IMR-90 (cell line): Measurements from ENCODE around the gene SARDH. TPM values are rescaled to one million over a fixed set of nuclear protein-coding genes. Genes with fewer than 3 reads are reported as not detected.

Source experiments
- ATAC-seq: fragments of 200-7000 bp; cut with Tn5 transposase; 2 replicates; pipeline ENCODE4 v1.9.1; 2020; ENCODE audit warnings: low read depth, mild to moderate bottlenecking, moderate library complexity
- BruUV-seq: library from RNA; stranded (reverse); fragments of 400-500 nt; replicated peaks from 2 replicates; lab custom pipeline; 2021; lab: Mats Ljungman, UMichigan
- CTCF ChIA-PET: fragments of 300-600 bp; formaldehyde crosslinking; extraction: SDS; loops from one replicate; lab custom pipeline; 2021; ENCODE audit warnings: antibody characterized with exemption; lab: Yijun Ruan, JAX
- POLR2A ChIA-PET: fragments of 300-600 bp; sonication (Branson Sonifier 250); formaldehyde crosslinking; loops from one replicate; lab custom pipeline; 2022; ENCODE audit warnings: antibody characterized with exemption; ENCODE audit not compliant: unreplicated experiment; lab: Charles Lee
- DNase-seq: peaks from one replicate; pipeline ENCODE4 v3.0.0; 2013
- H2AFZ ChIP-seq: replicated peaks from 2 replicates; pipeline ENCODE3; 2013; ENCODE audit warnings: low read length, mild to moderate bottlenecking; ENCODE audit not compliant: poor library complexity
- H2AK5ac ChIP-seq: 2 replicates; pipeline ENCODE4 v1.6.1; 2013; ENCODE audit warnings: low read depth, low read length, inconsistent platforms
- H2AK9ac ChIP-seq: replicated peaks from 2 replicates; pipeline ENCODE3; 2013; ENCODE audit warnings: mild to moderate bottlenecking, low read depth, low read length, moderate library complexity; ENCODE audit not compliant: poor library complexity
- H2BK120ac ChIP-seq: 2 replicates; pipeline ENCODE4 v1.6.1; 2013; ENCODE audit warnings: low read depth, low read length, inconsistent platforms
- H2BK15ac ChIP-seq: 3 replicates; pipeline ENCODE4 v1.6.1; 2013; ENCODE audit warnings: low read depth, low read length, inconsistent platforms
- H2BK20ac ChIP-seq: 2 replicates; pipeline ENCODE4 v1.6.1; 2013; ENCODE audit warnings: low read depth, mild to moderate bottlenecking, inconsistent platforms, low read length, moderate library complexity
- H2BK5ac ChIP-seq: 2 replicates; pipeline ENCODE4 v1.6.1; 2013; ENCODE audit warnings: mild to moderate bottlenecking, low read depth, low read length, inconsistent platforms; ENCODE audit not compliant: poor library complexity, severe bottlenecking
- H3K14ac ChIP-seq: replicated peaks from 2 replicates; pipeline ENCODE4 v1.6.1; 2013; ENCODE audit warnings: low read depth, low read length, inconsistent platforms
- H3K18ac ChIP-seq: 2 replicates; pipeline ENCODE4 v1.6.1; 2013; ENCODE audit warnings: low read depth, low read length, control low read depth
- H3K23ac ChIP-seq: 2 replicates; pipeline ENCODE4 v1.6.1; 2013; ENCODE audit warnings: low read depth, low read length, inconsistent platforms
- H3K27ac ChIP-seq: 2 replicates; pipeline ENCODE4 v1.5.1; 2013; ENCODE audit warnings: mild to moderate bottlenecking, control low read depth, low read length; ENCODE audit not compliant: insufficient read depth
- H3K27me3 ChIP-seq: 2 replicates; pipeline ENCODE4 v1.6.1; 2013; ENCODE audit warnings: low read length; ENCODE audit not compliant: control insufficient read depth, insufficient read depth
- H3K36me3 ChIP-seq: 2 replicates; pipeline ENCODE4 v1.6.1; 2013; ENCODE audit warnings: low read length, mixed read lengths; ENCODE audit not compliant: control insufficient read depth, insufficient read depth
- H3K4ac ChIP-seq: 2 replicates; pipeline ENCODE4 v1.6.1; 2013; ENCODE audit warnings: low read depth, low read length, inconsistent platforms
- H3K4me1 ChIP-seq: 2 replicates; pipeline ENCODE4 v1.6.1; 2013; ENCODE audit warnings: low read length, mixed read lengths; ENCODE audit not compliant: control insufficient read depth, insufficient read depth
- H3K4me2 ChIP-seq: 2 replicates; pipeline ENCODE4 v1.6.1; 2013; ENCODE audit warnings: low read depth, mild to moderate bottlenecking, control low read depth, low read length, moderate library complexity
- H3K4me3 ChIP-seq: 2 replicates; pipeline ENCODE4 v1.5.1; 2013; ENCODE audit warnings: low read depth, mild to moderate bottlenecking, control low read depth, low read length, moderate library complexity; ENCODE audit not compliant: insufficient read depth
- H3K56ac ChIP-seq: 2 replicates; pipeline ENCODE4 v1.6.1; 2013; ENCODE audit warnings: low read length, inconsistent platforms; ENCODE audit not compliant: insufficient read depth; ENCODE audit errors: extremely low read depth
- H3K79me1 ChIP-seq, 2 experiments: 2 replicates each; pipeline ENCODE4 v1.6.1; 2013; ENCODE audit warnings: low read length in 2 of 2, inconsistent platforms in 1 of 2, low read depth in 1 of 2
- H3K9ac ChIP-seq: 2 replicates; pipeline ENCODE4 v1.6.1; 2013; ENCODE audit warnings: low read depth, low read length, control low read depth
- H3K9me1 ChIP-seq: 2 replicates; pipeline ENCODE4 v1.6.1; 2013; ENCODE audit warnings: low read length, inconsistent platforms; ENCODE audit not compliant: insufficient read depth
- H3K9me3 ChIP-seq: 2 replicates; pipeline ENCODE4 v1.6.1; 2013; ENCODE audit warnings: low read length; ENCODE audit not compliant: control insufficient read depth, insufficient read depth
- H4K20me1 ChIP-seq: 2 replicates; pipeline ENCODE4 v1.6.1; 2013; ENCODE audit warnings: low read length, inconsistent platforms; ENCODE audit not compliant: insufficient read depth
- H4K5ac ChIP-seq: 2 replicates; pipeline ENCODE4 v1.6.1; 2013; ENCODE audit warnings: mild to moderate bottlenecking, low read depth, low read length, control low read depth
- H4K8ac ChIP-seq, 2 experiments: 2 replicates each; pipeline ENCODE4 v1.6.1; 2013; ENCODE audit warnings: low read depth in 2 of 2, low read length in 2 of 2, control low read depth in 1 of 2, inconsistent platforms in 1 of 2
- H4K91ac ChIP-seq: 2 replicates; pipeline ENCODE4 v1.6.1; 2013; ENCODE audit warnings: low read depth, low read length, inconsistent platforms; ENCODE audit not compliant: insufficient read depth
- BHLHE40 ChIP-seq: fragments of 150-350 bp; IDR thresholded peaks from 2 replicates; pipeline ENCODE4 v1.6.1; 2016; ENCODE audit warnings: mild to moderate bottlenecking, low read depth, low read length
- CEBPB ChIP-seq: IDR thresholded peaks from 2 replicates; pipeline ENCODE4 v1.6.1; 2012; ENCODE audit warnings: low read depth, low read length, improper control_type of control experiment
- CHD1 ChIP-seq: IDR thresholded peaks from 2 replicates; pipeline ENCODE4 v1.6.1; 2012; ENCODE audit warnings: low read depth, low read length, improper control_type of control experiment
- FOS ChIP-seq: fragments of 150-350 bp; IDR thresholded peaks from 2 replicates; pipeline ENCODE4 v1.6.1; 2016; ENCODE audit warnings: low read depth, low read length
- MAFK ChIP-seq: IDR thresholded peaks from 2 replicates; pipeline ENCODE4 v1.6.1; 2012; ENCODE audit warnings: low read depth, low read length, improper control_type of control experiment
- MAZ ChIP-seq: IDR thresholded peaks from 2 replicates; pipeline ENCODE4 v1.6.1; 2012; ENCODE audit warnings: low read depth, mild to moderate bottlenecking, low read length, improper control_type of control experiment, moderate library complexity, borderline replicate concordance
- MXI1 ChIP-seq: IDR thresholded peaks from 2 replicates; pipeline ENCODE4 v1.6.1; 2012; ENCODE audit warnings: low read depth, mild to moderate bottlenecking, low read length, moderate library complexity, borderline replicate concordance
- NFE2L2 ChIP-seq: fragments of 150-350 bp; IDR thresholded peaks from 2 replicates; pipeline ENCODE4 v1.6.1; 2016; ENCODE audit warnings: low read depth, mild to moderate bottlenecking, low read length
- POLR2A ChIP-seq: IDR thresholded peaks from 2 replicates; pipeline ENCODE4 v1.6.1; 2012; ENCODE audit warnings: mild to moderate bottlenecking, low read depth, low read length
- RAD21 ChIP-seq: IDR thresholded peaks from 2 replicates; pipeline ENCODE4 v1.6.1; 2012; ENCODE audit warnings: low read length, improper control_type of control experiment
- RCOR1 ChIP-seq: IDR thresholded peaks from 2 replicates; pipeline ENCODE4 v1.6.1; 2012; ENCODE audit warnings: mild to moderate bottlenecking, low read length, improper control_type of control experiment; ENCODE audit not compliant: insufficient replicate concordance
- RFX5 ChIP-seq: IDR thresholded peaks from 2 replicates; pipeline ENCODE4 v1.8.0; 2012; ENCODE audit warnings: low read depth, mild to moderate bottlenecking, low read length, moderate library complexity
- SMC3 ChIP-seq: fragments of 150-350 bp; IDR thresholded peaks from 2 replicates; pipeline ENCODE4 v1.6.1; 2016; ENCODE audit warnings: low read depth, mild to moderate bottlenecking, antibody characterized with exemption, low read length, moderate library complexity
- WGBS, 2 experiments: methylation state at CpG; one replicate each; pipeline versions ENCODE4 v1.1.5 to v1.1.7; 2013; ENCODE audit warnings: missing lambda C conversion rate in 2 of 2; ENCODE audit not compliant: insufficient read length in 1 of 2; ENCODE audit errors: extremely low coverage in 2 of 2; 5-methylcytosine and 5-hydroxymethylcytosine counted together
- dilution Hi-C: fragments of 300-500 bp; cut with HindIII; formaldehyde crosslinking; loops from one replicate; pipeline ENCODE4 v1.14.3; 2018; ENCODE audit warnings: low sequenced_read_pairs; ENCODE audit not compliant: unreplicated experiment
- in situ Hi-C: fragments of 300-500 bp; cut with MboI; formaldehyde crosslinking; loops from 3 replicates; pipeline ENCODE4 v1.14.3; 2019; ENCODE audit warnings: low sequenced_read_pairs, inconsistent platforms, mixed read lengths
- intact Hi-C: fragments of 100-400 bp; cut with micrococcal nuclease; formaldehyde crosslinking; loops from 2 replicates; pipeline ENCODE4 v1.10.0; 2022
- polyA plus RNA-seq, 3 experiments: library from polyadenylated mRNA; depleted of rRNA; stranded (reverse); fragments of >200 nt; gene quantifications; 2 replicates each; pipeline ENCODE4 v1.2.3, GENCODE V29; 2012; ENCODE audit warnings: low replicate concordance in 1 of 3
- total RNA-seq: library from RNA; depleted of rRNA; stranded (reverse); fragments of >200 nt; gene quantifications from 2 replicates; pipeline ENCODE4 v1.2.3, GENCODE V29; 2012
- TF ChIP-seq, protein P1 (sequence below): fragments of 150-350 bp; IDR thresholded peaks from 2 replicates; pipeline ENCODE4 v1.6.1; 2016; ENCODE audit warnings: low read depth, mild to moderate bottlenecking, low read length, moderate library complexity, borderline replicate concordance
- TF ChIP-seq, protein P2 (sequence below): conservative IDR thresholded peaks from 2 replicates; pipeline ENCODE4 v1.5.1; 2012; ENCODE audit warnings: mild to moderate bottlenecking, low read depth, low read length, improper control_type of control experiment
- TF ChIP-seq, protein P3 (sequence below): fragments of 150-350 bp; IDR thresholded peaks from 2 replicates; pipeline ENCODE4 v1.6.1; 2017; ENCODE audit warnings: mild to moderate bottlenecking, antibody characterized with exemption, low read length, low read depth

Gene SARDH
- total and polyA plus RNA-seq, 2 of the 4 experiments (the other 2 are of a cell fraction) = 5.0 to 7.5 TPM

DNA sequence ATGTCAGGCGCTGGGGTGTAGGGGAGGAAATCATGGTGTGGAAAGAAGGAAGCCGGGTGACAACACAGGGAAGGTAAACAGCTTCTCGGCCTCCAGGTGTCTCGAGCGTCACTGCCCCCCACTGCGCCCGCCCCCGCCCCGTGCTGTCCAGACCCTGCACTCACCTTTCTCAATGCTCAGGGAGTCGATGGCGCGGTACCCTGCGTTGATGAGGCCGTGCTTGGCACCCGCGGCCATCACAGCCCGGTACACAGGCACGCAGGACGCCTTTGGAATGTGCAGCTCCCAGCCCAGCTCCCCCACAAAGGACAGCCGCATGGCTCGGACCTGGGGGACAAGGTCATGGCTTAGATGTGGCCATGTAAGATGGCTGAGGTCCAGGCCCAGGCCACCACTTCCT lies 66.8 kb downstream of the SARDH start:
- no peak overlapping the region for H2BK120ac ChIP-seq
- H4K91ac ChIP-seq = no peak overlapping the region
- dilution Hi-C loops = no loop called here
- H4K5ac ChIP-seq = no peak overlapping the region
- DNase-seq (no peak), ATAC-seq (no peak)
- H4K8ac ChIP-seq = no peak overlapping the region
- POLR2A ChIA-PET = no interaction called here
- no peaks in the 10 kb centered on the region for H4K20me1 ChIP-seq
- no peak overlapping the region for H3K14ac ChIP-seq
- no peak overlapping the region for H3K56ac ChIP-seq
- H3K23ac ChIP-seq = no peak overlapping the region
- no peaks in the 10 kb centered on the region for H3K79me1 ChIP-seq
- H2AFZ ChIP-seq = no peak overlapping the region
- H3K9me1 ChIP-seq = no peaks in the 10 kb centered on the region
- H2BK20ac ChIP-seq = no peak overlapping the region
- intact Hi-C loops = no loop called here
- no peak overlapping the region for H3K9ac ChIP-seq
- no peak overlapping the region for H3K4ac ChIP-seq
- no peak overlapping the region for H2AK5ac ChIP-seq
- BruUV-seq = no TSS peak
- H2AK9ac ChIP-seq = no peak overlapping the region
- no peaks in the 10 kb centered on the region for H3K9me3 ChIP-seq
- TF ChIP-seq MAFK (no peak), POLR2A (no peak), NFE2L2 (no peak), CHD1 (no peak), RFX5 (no peak), SMC3 (no peak), FOS (no peak), RCOR1 (no peak), CEBPB (no peak), RAD21 (no peak), MXI1 (no peak), MAZ (no peak), BHLHE40 (no peak)
- TF ChIP-seq, protein P1, sequence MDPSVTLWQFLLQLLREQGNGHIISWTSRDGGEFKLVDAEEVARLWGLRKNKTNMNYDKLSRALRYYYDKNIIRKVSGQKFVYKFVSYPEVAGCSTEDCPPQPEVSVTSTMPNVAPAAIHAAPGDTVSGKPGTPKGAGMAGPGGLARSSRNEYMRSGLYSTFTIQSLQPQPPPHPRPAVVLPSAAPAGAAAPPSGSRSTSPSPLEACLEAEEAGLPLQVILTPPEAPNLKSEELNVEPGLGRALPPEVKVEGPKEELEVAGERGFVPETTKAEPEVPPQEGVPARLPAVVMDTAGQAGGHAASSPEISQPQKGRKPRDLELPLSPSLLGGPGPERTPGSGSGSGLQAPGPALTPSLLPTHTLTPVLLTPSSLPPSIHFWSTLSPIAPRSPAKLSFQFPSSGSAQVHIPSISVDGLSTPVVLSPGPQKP = no peak
- TF ChIP-seq, protein P2, sequence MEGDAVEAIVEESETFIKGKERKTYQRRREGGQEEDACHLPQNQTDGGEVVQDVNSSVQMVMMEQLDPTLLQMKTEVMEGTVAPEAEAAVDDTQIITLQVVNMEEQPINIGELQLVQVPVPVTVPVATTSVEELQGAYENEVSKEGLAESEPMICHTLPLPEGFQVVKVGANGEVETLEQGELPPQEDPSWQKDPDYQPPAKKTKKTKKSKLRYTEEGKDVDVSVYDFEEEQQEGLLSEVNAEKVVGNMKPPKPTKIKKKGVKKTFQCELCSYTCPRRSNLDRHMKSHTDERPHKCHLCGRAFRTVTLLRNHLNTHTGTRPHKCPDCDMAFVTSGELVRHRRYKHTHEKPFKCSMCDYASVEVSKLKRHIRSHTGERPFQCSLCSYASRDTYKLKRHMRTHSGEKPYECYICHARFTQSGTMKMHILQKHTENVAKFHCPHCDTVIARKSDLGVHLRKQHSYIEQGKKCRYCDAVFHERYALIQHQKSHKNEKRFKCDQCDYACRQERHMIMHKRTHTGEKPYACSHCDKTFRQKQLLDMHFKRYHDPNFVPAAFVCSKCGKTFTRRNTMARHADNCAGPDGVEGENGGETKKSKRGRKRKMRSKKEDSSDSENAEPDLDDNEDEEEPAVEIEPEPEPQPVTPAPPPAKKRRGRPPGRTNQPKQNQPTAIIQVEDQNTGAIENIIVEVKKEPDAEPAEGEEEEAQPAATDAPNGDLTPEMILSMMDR = no peak
- TF ChIP-seq, protein P3, sequence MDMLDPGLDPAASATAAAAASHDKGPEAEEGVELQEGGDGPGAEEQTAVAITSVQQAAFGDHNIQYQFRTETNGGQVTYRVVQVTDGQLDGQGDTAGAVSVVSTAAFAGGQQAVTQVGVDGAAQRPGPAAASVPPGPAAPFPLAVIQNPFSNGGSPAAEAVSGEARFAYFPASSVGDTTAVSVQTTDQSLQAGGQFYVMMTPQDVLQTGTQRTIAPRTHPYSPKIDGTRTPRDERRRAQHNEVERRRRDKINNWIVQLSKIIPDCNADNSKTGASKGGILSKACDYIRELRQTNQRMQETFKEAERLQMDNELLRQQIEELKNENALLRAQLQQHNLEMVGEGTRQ = no peak
- no peak overlapping the region for H3K18ac ChIP-seq
- in situ Hi-C loops = no loop called here
- H3K4me1 ChIP-seq = no peaks in the 10 kb centered on the region
- CTCF ChIA-PET = no interaction called here
- no peaks in the 10 kb centered on the region for H3K36me3 ChIP-seq
- H2BK15ac ChIP-seq = no peak overlapping the region
- no peak overlapping the region for H3K27ac ChIP-seq
- 90% methylated on average over 7 of the region's 21 CpGs; no CpG with 5 or more reads in 1 of the 2 experiments for WGBS, 2 experiments
- H3K27me3 ChIP-seq = no peaks in the 10 kb centered on the region; the same call in 1 of the 2 replicates
- H3K4me3 ChIP-seq = no peak overlapping the region
- H2BK5ac ChIP-seq = no peak overlapping the region
- H3K4me2 ChIP-seq = no peak overlapping the region
